Sigmoid colon (tissue), 3 donors: Measurements from ENCODE around the gene NOC2L.

ENCODE experiments used
- CTCF ChIP-seq, 4 experiments: fragments of 450-650 bp in 3 of 4; fragments of 200-600 bp in 1 of 4; IDR thresholded peaks; one replicate each; pipeline ENCODE4 v1.5.1; 2016 to 2019; ENCODE audit warnings: antibody characterized with exemption in 4 of 4, mild to moderate bottlenecking in 3 of 4, moderate library complexity in 2 of 4
- POLR2A ChIP-seq, 2 donors: fragments of 450-650 bp; IDR thresholded peaks; one replicate each; pipeline ENCODE4 v1.6.1; 2016; ENCODE audit warnings: antibody characterized with exemption in 2 of 2, mild to moderate bottlenecking in 2 of 2, moderate library complexity in 2 of 2

- TF ChIP-seq POLR2A (IDR thresholded peaks at IDR 0.05) = no peak
- TF ChIP-seq CTCF (IDR thresholded peaks at IDR 0.05) = no peak
These were observed 25.5 kb downstream of the NOC2L start for GRCh38 chr1:933603-933940.
